MV-4-11 (cell line): ENCODE measurements around the gene FBXL7.

ENCODE experiments used
- DNase-seq: peaks from one replicate; lab custom pipeline; 2025; lab: John Stamatoyannopoulos, UW

The FBXL7 gene

DNA sequence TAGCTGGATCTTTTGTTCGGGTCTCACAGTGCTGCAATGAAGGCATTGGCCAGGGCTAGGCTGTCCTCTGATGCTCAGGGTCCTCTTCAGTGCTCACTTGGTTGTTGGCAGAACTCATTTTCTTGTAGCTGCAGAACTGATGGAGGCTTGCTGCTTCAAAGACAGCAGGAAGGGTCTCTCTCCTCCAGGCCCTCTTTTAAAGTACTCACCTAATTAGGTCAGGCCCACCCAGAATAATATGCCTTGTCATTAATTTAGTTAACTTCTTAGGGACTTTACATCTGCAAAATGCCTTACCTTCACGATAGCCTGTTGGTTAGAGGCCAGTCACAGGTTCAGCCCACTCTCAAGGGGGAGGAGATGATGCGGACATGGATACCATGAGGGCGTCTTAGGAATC lies 114.7 kb downstream of the FBXL7 start:
- DNase-seq = no peak

DNA sequence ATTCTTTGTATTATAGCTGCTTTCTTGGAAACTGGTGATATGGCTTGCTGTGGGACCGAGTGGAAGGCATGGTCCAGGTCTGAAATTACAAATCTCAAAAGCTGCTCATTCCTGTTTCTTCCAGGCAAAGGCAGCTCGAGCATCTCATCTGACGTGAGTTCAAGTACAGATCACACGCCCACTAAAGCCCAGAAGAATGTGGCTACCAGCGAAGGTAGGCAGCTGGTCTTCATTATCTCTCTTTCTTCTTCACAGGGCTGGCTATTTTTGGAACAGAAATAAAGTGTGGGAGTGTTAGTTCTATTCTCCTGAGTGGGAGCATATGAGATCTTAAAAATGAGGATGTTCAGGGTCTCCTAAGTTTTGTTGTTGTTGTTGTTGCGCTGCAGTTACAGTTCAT lies 115.9 kb downstream of the FBXL7 start:
- DNase-seq = no peak

DNA sequence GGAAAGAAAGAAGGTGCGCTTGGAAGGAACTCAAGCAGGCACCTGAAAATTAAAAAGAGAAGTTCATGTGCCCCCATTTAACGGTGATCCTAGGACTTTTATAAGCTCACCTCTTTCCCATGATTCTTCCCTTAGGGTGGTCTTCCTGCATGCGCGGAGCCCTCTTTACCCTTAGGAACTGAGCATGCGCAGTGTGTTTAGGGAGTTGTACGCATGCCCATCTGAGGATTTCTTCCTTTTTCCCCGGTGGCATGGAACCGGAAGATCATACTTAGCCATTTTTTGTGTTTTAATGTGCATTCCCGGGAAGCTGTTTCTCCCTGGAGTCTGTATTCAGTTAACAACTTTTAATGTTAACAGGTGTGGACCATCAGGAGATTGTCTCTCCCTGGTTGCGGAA lies 119.0 kb downstream of the FBXL7 start:
- DNase-seq = no peak

DNA sequence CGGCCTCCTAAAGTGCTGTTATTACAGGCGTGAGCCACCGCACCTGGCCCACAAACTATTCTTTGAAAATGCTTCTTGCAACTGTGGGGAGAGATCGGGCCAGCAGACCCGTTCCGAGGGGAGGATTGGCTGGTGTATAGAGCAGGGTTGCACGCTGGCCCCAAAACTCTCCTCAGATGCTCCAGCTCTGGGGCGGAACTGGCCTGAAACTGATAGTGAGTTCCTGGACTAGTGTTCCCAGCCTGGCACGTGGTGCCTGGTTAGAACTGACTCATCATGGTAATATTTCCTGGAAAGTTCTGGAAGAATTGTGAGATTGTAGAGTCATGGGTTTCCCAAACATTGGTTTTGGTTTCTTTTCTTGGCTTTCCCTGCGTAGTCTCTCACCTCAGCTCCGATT lies 120.5 kb downstream of the FBXL7 start:
- DNase-seq = no peak

DNA sequence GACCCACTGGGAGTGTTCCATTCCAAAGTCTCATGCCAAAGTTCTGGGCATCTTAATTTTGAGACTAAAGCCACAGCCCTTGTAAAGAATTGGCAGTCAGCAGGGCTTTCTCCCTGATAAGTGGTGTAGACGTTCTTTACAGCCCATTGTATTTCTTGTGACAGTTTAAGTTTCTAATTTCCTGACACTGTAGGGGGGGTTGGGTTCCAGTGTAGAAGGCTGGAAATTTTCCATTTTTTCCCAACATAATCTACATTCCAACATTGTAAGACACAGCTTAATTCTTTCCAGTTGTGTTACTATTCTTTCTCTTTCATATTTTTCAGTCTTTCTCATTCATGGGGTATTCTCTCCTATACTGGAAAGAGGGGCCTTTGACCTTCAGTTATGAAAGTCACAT lies 121.1 kb downstream of the FBXL7 start:
- no peak for DNase-seq

DNA sequence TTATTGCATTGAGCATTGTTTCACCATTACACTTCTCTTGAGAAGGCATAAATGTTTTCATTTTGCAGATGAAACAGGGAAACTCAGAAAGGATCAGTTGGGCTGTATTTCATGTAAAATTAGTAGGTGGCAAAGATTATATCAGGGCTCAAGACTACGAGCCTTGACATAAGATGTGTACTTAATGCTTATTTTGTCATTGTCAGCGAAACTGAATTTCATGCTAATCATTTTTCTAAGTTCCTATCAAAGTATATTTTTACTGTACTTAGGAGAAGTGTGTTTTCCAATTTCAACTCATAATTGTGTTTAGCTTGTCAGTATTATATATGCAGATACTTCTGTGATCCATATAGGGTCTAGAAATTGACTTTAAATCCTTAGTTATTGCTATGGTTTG lies 123.8 kb downstream of the FBXL7 start:
- no peak for DNase-seq

DNA sequence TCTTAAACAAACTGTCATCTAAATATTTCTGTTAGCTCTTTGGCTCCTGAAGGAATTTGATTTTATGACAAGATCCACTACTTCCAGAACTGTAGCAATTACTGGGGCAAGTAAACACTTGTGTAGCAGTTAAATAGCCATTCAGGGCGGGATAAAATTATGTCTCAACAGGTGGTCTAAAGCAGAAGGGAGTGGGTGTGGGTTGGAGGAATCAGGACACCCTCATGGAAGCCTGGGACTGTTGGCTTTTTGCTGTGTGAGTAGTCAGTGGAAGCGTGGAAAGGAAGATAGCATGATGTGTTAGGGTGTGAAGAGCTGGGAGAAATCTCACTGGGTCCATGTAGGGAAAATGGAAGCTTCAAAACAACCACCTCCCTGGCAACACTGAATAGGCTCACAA lies 127.1 kb downstream of the FBXL7 start:
- DNase-seq = no peak

DNA sequence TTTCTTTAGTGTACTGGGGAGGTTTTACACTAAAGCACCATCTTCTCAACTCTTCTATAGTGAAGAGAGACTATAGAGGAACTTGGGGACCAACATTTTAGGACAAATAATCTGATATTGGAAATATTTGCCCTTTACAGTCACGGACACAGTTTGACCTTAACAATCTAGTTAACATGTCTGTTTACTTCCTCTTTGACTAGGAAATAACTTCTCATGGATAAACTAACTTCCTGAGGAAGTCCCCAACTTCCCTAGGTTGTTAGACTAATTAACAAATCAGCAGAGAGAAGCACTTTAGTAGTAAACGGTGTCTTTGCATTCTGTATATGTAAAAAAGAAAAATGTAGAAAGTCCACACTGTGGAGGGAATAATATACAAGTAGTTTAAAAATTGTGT lies 127.7 kb downstream of the FBXL7 start:
- DNase-seq = peak; percentile 24

DNA sequence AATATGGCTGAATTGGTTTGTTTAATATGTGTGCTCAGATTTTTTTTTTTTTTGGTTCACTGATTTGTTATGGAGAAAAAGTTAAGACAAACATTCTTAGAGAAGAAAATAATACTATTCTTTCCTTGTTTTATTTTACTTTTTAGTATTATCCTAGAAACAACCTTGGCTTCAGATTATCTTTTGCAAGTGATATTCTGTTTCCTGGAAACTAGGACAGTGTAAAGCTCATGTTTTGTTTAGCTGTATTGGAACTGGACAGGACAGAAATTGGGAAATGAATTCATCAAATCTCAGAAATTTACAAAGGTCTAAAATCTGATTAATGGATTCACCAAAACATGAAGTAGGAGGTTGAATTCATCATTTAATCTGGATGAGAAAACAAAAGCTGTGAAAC lies 130.5 kb downstream of the FBXL7 start:
- DNase-seq = no peak

DNA sequence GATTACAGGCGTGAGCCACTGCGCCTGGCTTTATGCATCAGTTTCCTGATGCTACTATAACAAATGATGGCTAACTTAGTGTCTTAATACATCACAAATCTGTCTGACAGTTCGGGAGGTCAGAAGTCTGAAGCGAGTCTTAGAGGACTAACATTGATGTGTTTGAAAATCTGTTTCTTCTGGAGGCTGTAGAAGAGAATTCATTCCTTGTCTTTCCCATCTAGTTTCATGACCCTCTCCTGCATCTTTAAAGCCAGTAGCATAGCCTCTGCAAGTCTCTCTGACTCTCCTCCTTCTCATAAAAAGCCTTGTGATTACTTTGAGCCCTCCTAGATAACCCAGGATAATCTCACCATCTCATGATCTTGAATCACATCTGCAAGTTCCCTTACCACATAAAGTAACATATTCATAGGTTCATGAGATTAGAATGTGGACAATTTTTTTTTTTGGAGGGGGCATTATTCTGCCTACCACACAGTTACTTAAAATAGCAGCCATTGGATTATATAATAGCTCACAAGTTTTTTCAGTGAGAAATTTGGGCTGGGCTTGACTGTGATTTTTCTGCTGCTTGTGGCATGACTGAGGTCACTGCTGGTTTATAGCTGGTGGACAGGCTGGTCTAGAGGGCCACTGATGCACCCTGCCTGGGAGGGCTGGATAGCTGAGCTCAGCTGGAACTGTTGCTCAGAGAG lies 134.8 kb downstream of the FBXL7 start:
- DNase-seq = no peak

DNA sequence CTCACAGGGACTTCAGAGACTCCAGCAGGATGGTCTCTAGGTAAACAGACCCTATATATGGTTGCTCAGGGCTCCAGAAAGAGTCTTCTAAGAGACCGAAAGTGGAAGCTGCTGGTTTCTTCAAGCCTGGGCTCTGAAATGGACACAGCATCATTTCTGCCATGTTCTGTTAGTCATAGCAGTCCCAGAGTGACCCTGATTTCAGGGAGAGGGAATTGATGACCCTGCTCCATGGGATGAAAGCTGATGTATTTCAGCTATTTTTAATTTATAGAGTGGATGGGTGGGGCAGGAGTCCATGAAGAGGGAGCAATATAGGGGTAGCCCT lies 135.3 kb downstream of the FBXL7 start:
- DNase-seq = no peak

DNA sequence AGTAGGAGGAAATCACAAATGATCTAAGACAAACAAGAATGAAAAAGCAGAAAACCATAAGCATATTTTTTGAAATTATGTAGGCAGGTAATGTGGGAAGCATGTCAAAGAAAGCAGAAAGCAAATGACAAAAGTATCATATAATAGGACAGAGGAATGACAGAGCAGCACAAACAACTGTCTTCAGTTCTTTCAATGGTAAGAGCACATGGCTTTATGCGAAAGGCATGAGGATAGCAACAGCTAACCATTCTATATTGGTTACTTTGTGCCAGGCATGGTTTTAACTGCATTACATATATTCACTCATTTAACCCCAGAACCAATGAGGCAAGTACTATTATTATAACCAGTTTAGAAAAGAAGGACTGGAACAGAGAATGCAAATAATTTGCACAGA lies 137.4 kb downstream of the FBXL7 start:
- no peak for DNase-seq

DNA sequence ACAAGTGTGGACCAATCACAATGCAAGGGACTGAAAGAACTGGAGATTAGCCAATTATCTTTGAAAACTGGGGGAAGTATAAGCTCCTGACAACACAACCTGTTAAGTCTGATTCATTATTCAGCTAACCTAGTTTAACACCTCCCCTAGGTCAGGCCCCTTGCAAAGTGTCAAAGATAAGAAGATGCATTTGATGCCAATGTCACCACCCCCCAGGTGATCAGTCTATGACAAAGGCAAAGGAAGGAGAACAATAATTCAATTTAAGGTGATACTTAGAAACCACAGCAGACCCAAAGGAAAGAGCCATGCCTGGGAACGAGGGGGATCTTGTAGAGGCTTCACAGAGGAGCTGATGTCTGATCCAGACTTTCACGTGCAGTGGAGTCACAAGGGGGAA lies 137.9 kb downstream of the FBXL7 start:
- no peak for DNase-seq

DNA sequence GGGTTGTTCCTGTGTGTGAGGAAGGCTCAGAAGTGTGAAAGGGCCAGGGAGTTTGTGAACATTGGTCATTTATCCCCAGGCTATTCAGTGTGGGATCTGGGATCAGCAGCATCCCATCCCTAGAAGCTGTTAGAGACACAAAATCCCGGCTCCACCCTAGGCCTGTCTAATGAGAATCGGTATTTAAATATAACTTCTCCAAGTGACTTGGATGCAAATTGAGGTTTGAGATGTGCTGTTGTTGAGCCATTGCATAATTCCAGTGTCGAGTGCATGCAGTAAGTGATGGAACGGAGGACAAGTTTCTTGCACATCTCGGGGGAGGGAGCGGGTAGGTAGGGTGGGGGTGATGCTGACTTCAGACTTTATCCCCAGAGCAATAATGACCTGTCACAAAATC lies 138.3 kb downstream of the FBXL7 start:
- no peak for DNase-seq

DNA sequence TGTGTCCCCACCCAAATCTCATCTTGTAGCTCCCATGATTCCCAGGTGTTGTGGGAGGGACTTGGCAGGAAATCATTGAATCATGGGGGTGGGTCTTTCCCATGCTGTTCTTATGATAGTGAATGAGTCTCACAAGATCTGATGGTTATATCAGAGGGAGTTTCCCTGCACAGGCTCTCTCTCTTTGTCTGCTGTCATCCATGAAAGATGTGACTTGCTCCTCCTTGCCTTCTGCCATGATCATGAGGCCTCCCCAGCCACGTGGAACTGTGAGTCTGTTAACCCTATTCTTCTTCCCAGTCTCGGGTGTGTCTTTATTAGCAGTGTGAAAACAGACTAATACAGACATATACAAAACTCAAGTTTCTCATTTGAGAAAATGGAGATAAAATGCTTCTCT lies 139.3 kb downstream of the FBXL7 start:
- DNase-seq = no peak

DNA sequence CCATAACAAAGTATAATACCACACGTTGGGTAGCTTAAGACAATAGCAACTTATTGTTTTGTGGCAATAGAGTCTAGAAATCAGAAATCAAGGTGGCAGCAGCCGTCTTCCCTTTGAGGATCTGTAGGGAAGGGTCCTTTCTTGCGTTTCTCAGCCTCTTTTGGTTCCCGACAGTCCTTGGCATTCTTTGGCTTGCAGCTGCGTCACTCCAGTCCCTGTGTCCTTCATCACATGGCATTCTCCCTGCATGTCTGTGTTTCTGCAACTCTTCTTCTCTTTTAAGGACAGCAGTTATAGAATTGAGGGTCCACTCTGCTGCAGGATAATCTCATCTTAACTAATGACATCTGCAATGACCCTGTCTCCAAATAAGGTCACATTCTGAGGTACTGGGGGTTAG lies 140.1 kb downstream of the FBXL7 start:
- no peak for DNase-seq

DNA sequence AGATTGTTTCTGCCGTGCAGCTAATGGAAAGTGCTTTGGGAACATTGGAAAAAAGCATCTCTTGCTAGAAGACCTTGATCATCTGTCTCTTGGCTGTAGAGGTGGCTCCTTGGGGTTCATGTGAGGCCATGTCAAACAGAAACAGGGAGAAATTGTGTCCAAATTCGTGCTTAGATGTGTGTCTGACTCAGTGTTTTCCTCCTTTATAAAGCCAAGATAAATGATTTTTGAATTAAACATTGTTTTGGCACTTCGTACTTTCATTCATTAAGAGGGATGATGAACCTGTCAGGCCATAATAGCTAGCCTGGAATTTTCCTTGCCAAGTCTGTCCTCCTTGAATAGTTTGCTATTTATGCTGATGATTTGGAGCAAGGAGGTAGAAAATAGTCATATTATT lies 143.8 kb downstream of the FBXL7 start:
- DNase-seq = no peak

DNA sequence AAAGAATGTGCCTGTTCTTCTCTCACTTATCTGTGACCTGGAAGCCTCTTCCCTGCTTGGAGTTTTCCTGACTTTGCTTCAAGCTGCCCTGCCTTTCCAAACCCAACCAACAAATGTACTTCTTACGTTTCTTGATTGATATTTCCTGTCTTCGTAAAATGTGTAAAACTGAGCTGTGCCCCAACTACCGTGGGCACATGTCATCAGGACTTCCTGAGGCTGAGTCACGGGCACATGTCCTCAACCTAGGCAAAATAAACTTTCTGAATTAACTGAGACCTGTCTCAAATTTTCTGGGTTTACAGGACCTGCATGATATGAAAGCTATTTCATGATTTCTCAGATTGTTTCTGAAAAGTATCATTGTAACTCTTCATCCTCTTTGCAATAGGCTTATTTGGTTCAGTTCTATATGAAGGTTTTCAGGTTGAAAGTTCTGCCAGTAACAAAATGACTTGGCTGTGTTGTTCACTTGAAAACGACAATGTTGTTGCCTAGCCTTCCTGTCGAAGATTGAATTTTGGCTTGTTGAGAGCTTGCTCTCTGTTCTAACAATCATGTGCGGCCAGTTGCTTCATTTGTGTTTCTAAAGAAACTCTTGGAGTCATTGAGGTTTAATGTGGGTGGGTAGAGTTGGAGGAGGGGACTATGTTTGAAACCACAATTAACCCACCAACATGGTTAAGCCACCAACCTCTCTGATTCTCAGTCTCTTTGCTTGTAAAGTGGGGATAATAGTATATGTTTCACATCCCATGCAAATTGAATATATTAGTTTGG lies 145.6 kb downstream of the FBXL7 start:
- peak; percentile 22 for DNase-seq

DNA sequence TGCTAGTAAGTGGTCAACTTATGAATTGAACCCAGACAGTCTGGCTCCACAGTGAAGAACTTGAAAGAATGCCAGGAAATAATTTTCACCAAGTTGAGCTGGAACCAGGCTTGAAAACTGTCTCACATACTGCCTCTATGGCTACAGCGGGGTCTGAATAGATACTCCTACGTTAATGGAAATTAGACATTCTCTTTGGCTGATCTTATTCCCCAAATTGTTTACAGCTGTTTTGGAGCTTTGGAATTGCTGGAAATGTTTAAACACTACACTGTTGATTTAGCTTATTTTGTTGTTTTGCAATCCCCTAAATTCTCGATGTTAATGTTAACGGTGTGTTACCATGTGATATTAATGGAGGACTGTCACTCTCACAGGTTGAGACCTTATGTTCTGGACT lies 146.4 kb downstream of the FBXL7 start:
- DNase-seq = no peak

DNA sequence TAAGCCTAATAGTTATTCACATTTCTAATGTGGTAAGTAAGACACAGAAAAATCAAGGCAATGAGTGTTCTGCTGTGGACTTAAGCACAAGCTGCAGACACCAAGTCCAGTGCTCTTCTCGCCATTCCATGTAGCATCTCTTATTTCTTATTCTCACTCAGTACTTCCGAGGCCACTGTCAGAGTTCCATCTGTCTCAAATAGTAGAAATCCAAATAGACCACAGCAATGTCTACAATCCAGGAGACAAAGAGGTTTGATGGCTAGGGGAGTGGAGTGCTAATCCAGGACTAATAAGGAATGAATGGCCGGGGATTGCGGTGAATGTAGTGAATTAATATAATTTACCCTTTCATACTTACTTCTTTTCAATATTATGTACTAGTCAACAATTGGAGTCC lies 147.3 kb downstream of the FBXL7 start:
- DNase-seq = no peak

DNA sequence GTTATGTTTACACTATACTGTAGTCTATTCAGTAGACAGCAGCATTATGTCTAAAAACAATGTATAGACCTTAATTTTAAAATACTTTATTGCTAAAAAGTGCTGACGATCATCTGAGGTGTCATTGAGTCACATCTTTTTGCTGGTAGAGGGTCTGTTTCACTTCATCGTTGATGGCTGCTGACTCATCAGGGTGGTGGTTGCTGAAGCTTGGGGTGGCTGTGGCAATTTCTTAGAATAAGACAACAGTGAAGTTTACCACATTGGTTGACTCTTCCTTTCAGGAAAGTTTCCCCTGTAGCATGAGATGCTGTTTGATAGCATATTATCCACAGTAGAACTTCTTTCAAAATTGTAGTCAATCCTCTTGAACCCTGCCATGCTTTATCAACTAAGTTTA lies 150.3 kb downstream of the FBXL7 start:
- DNase-seq = peak; percentile 73

DNA sequence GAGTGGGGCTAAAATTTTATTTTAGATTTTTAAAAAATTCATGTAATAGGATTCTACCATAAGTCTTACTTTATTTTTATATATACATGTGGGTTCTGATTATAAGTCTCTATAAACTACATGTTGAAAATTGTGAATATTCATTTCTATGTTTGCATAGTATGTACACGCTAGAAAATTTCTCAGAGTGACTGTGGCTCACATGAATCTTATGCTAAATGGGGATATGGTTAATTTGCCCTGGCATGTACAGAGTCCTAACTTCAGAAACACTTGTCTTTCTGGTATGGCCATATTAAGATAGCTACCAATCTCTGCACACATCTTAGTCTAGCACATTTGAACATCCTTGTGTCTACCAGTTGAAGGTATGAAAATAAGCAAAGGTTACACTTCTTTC lies 154.8 kb downstream of the FBXL7 start:
- DNase-seq = no peak

DNA sequence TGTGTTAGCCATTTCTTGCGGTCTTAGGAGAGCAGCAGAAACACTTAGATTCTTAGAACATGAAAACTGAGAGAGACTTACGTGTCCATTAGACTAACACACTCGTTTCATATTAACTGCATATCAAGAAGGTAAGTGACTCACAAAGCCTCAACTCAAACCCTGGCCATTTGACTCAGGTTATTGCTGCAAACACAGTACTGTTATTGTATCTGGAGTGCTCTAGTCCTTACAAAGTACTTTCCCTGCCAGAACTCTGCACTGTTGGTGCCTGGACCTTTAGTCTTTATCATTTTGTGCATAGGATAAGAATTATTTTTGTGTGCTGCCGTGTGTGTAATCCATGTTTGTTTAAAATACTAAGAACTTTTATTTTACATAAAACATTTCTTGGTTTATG lies 155.7 kb downstream of the FBXL7 start:
- DNase-seq = no peak

DNA sequence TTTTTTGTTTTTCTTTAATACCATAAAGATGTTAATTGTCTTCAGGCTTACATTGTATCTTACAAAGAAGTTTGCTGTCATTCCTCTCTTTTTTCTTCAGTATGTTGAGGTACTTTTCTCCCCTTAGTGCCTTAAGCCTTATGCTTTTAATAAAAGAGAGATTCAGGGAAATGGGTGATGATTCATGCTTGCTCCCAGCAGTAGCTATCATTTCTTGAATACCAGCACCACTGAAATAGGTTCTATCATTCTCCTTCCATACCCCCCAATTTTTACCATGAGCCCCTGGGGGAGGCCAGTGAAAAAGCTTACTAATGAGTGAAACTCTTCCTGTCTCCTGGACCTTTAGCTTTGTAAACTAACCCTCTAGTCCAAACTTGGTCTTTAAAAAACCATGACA lies 165.0 kb downstream of the FBXL7 start:
- no peak for DNase-seq
